Caco-2 (cell line): ENCODE results near the gene BLOC1S4. TPM values are rescaled to one million over a fixed set of nuclear protein-coding genes. Genes with fewer than 3 reads are reported as not detected.

Experiments
- BruUV-seq: library from RNA; stranded (reverse); fragments of 400-500 nt; replicated peaks from 2 replicates; lab custom pipeline; 2021; lab: Mats Ljungman, UMichigan
- CTCF ChIA-PET: fragments of 300-600 bp; sonication (Branson Sonifier 250); formaldehyde crosslinking; loops from one replicate; lab custom pipeline; 2022; ENCODE audit warnings: antibody characterized with exemption; lab: Charles Lee
- POLR2A ChIA-PET: fragments of 300-600 bp; sonication (Branson Sonifier 250); formaldehyde crosslinking; loops from one replicate; lab custom pipeline; 2022; ENCODE audit warnings: antibody characterized with exemption; lab: Charles Lee
- DNase-seq, 2 experiments: peaks; one replicate each; pipeline versions ENCODE4 v3.0.0 to v3.0.0-alpha.2; 2020 to 2022
- H3K27me3 ChIP-seq: replicated peaks from 2 replicates; pipeline ENCODE4 v1.6.0; 2011; ENCODE audit warnings: low read length; ENCODE audit not compliant: control insufficient read depth, insufficient read depth
- H3K36me3 ChIP-seq: 2 replicates; pipeline ENCODE4 v1.5.1; 2011; ENCODE audit warnings: low read length; ENCODE audit not compliant: control insufficient read depth, insufficient read depth
- H3K4me1 ChIP-seq: fragments of 250-450 bp; sonication (Bioruptor Pico); 2 replicates; pipeline ENCODE4 v1.5.1; 2020; ENCODE audit warnings: mild to moderate bottlenecking
- H3K4me3 ChIP-seq: 2 replicates; pipeline ENCODE4 v1.5.1; 2011; ENCODE audit warnings: low read depth, mild to moderate bottlenecking, control low read depth, low read length
- H3K9me3 ChIP-seq: fragments of 250-450 bp; sonication (Bioruptor Pico); 2 replicates; pipeline ENCODE4 v1.5.1; 2020; ENCODE audit warnings: mild to moderate bottlenecking, moderate library complexity
- H3K27ac Mint-ChIP-seq: one replicate; pipeline ENCODE4 v1.8.0; 2022; ENCODE audit warnings: mixed read lengths; ENCODE audit not compliant: unreplicated experiment
- H3K27me3 Mint-ChIP-seq: one replicate; pipeline ENCODE4 v1.8.0; 2022; ENCODE audit warnings: mixed read lengths; ENCODE audit not compliant: insufficient read depth, unreplicated experiment
- H3K36me3 Mint-ChIP-seq: one replicate; pipeline ENCODE4 v1.8.0; 2022; ENCODE audit warnings: mild to moderate bottlenecking, mixed read lengths; ENCODE audit not compliant: insufficient read depth, unreplicated experiment
- H3K4me1 Mint-ChIP-seq: one replicate; pipeline ENCODE4 v1.8.0; 2022; ENCODE audit warnings: low read depth, mixed read lengths; ENCODE audit not compliant: unreplicated experiment
- H3K4me3 Mint-ChIP-seq: one replicate; pipeline ENCODE4 v1.8.0; 2022; ENCODE audit warnings: mild to moderate bottlenecking, moderate library complexity, mixed read lengths; ENCODE audit not compliant: unreplicated experiment
- H3K9me3 Mint-ChIP-seq: one replicate; pipeline ENCODE4 v1.8.0; 2022; ENCODE audit warnings: mixed read lengths; ENCODE audit not compliant: unreplicated experiment
- intact Hi-C: fragments of 100-400 bp; cut with micrococcal nuclease; formaldehyde crosslinking; loops from one replicate; pipeline ENCODE4 v1.10.0; 2022; ENCODE audit not compliant: unreplicated experiment
- total RNA-seq: library from RNA; stranded (reverse); gene quantifications from 2 replicates; pipeline ENCODE4 v1.2.3, GENCODE V29; 2022
- TF ChIP-seq, protein P1 (sequence below), 2 experiments: fragments of 200-600 bp in 1 of 2; IDR thresholded peaks; 1 replicate in 1 of 2; 2 replicates in 1 of 2; pipeline versions ENCODE4 v1.5.1 to v1.8.0; 2011 to 2022; ENCODE audit warnings: antibody characterized with exemption in 1 of 2, control low read depth in 1 of 2, inconsistent platforms in 1 of 2, low read depth in 1 of 2, low read length in 1 of 2, mild to moderate bottlenecking in 1 of 2, moderate library complexity in 1 of 2; ENCODE audit not compliant: insufficient read depth in 1 of 2, severe bottlenecking in 1 of 2, unreplicated experiment in 1 of 2

BLOC1S4 gene
- total RNA-seq, 1 experiment from 2014 or later, result 17.2 TPM

DNA sequence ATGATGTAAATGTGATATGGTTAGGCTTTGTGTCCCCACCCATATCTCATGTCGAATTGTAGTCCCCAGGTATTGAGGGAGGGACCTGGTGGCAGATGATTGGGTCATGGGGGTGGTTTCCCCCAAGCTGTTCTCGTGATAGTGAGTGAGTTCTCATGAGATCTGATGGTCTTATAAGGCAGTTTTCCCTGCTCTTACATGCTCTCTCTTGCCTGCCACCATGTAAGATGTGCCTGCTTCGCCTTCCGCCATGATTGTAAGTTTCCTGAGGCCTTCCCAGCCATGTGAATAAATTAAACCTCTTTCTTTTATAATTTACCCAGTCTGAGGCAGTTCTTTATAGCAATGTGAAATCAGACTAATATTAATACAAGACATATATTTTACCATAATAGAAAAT is 23.9 kb downstream of the BLOC1S4 start:
- no peaks in the 10 kb centered on the region for H3K27me3 ChIP-seq

DNA sequence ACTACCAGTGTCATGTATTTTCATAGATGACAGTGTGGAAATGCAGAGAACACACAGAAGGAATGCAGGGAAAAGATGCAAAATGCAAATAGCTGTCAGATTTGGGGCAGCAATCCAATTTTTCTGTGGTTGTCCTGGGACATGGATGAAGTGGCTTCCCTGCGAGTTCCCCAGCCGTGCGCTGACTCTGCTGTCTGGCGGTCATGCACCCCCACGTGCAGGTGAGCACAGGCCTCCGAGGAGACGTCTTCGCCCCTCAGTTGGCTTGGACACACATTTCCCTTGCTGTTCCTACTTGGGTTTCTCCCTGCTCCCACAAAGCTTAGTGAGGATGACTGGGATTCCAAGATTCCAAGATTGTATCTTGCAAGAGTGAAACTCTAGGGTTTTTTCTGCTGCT is 24.4 kb downstream of the BLOC1S4 start:
- TF ChIP-seq, protein P1, sequence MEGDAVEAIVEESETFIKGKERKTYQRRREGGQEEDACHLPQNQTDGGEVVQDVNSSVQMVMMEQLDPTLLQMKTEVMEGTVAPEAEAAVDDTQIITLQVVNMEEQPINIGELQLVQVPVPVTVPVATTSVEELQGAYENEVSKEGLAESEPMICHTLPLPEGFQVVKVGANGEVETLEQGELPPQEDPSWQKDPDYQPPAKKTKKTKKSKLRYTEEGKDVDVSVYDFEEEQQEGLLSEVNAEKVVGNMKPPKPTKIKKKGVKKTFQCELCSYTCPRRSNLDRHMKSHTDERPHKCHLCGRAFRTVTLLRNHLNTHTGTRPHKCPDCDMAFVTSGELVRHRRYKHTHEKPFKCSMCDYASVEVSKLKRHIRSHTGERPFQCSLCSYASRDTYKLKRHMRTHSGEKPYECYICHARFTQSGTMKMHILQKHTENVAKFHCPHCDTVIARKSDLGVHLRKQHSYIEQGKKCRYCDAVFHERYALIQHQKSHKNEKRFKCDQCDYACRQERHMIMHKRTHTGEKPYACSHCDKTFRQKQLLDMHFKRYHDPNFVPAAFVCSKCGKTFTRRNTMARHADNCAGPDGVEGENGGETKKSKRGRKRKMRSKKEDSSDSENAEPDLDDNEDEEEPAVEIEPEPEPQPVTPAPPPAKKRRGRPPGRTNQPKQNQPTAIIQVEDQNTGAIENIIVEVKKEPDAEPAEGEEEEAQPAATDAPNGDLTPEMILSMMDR (IDR thresholded peaks at IDR 0.05; ENCODE audit: insufficient read depth in 1 of 2, low read depth in 1 of 2, low read length in 1 of 2, severe bottlenecking in 1 of 2, unreplicated experiment in 1 of 2), result no peak
- Histone ChIP-seq H3K27me3 (no peaks in the 10 kb centered on the region), H3K36me3 (no peaks in the 10 kb centered on the region), H3K9me3 (0 out of 2 replicates have a peak, but pooled peaks cover 5% of the 10 kb centered on the region), H3K4me1 (no peaks in the 10 kb centered on the region), H3K4me3 (no peak overlapping the region)
- Mint-ChIP-seq H3K27ac (no peak overlapping the region), H3K27me3 (no peaks in the 10 kb centered on the region), H3K36me3 (no peaks in the 10 kb centered on the region), H3K9me3 (peaks cover 10% of the 10 kb centered on the region), H3K4me1 (no peaks in the 10 kb centered on the region), H3K4me3 (no peak overlapping the region)
- intact Hi-C loops, result no loop called here
- no TSS peak for BruUV-seq
- DNase-seq, result no peak
- ChIA-PET CTCF (no interaction called here), POLR2A (no interaction called here)

More for the DNA sequence above, 23.9 kb downstream of the BLOC1S4 start:
- no peak overlapping the region for H3K4me3 Mint-ChIP-seq
- H3K4me1 Mint-ChIP-seq, result no peaks in the 10 kb centered on the region
- no peaks in the 10 kb centered on the region for H3K27me3 Mint-ChIP-seq
- ChIA-PET CTCF (no interaction called here), POLR2A (no interaction called here)
- TF ChIP-seq, protein P1 (IDR thresholded peaks at IDR 0.05; ENCODE audit: insufficient read depth in 1 of 2, low read depth in 1 of 2, low read length in 1 of 2, severe bottlenecking in 1 of 2, unreplicated experiment in 1 of 2), result no peak
- no peaks in the 10 kb centered on the region for H3K36me3 Mint-ChIP-seq
- no peak overlapping the region for H3K4me3 ChIP-seq
- no peaks in the 10 kb centered on the region for H3K4me1 ChIP-seq
- H3K9me3 ChIP-seq, result 0 out of 2 replicates have a peak, but pooled peaks cover 5% of the 10 kb centered on the region
- intact Hi-C loops, result no loop called here
- no peak for DNase-seq
- peaks cover 10% of the 10 kb centered on the region for H3K9me3 Mint-ChIP-seq
- BruUV-seq, result no TSS peak
- H3K36me3 ChIP-seq, result no peaks in the 10 kb centered on the region
- no peak overlapping the region for H3K27ac Mint-ChIP-seq

DNA sequence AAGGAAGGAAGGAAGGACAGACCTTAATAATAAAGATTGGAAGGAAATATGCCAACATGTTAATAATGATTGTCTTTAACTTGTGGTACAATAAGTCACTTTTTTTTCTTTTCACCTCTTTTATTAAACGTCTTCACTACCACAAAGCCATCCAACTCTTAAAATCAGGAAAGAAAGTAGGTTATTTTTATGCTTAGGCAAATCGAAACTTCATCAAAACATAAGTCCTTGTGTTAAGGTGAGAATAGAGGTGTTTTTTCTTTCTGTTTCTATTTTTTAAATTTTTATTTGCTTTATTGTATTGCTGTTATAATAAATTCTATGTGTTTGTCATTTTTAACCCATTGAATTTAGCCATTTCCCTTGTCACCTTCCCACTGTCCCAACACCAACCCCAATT is 26.5 kb downstream of the BLOC1S4 start:
- no peaks in the 10 kb centered on the region for H3K27me3 ChIP-seq
- H3K4me3 ChIP-seq, result no peak overlapping the region
- Mint-ChIP-seq H3K4me1 (peaks cover 4% of the 10 kb centered on the region), H3K27me3 (no peaks in the 10 kb centered on the region), H3K9me3 (peaks cover 10% of the 10 kb centered on the region), H3K36me3 (no peaks in the 10 kb centered on the region), H3K4me3 (no peak overlapping the region), H3K27ac (no peak overlapping the region)
- H3K4me1 ChIP-seq, result no peaks in the 10 kb centered on the region
- DNase-seq, result no peak
- TF ChIP-seq, protein P1 (IDR thresholded peaks at IDR 0.05; ENCODE audit: insufficient read depth in 1 of 2, low read depth in 1 of 2, low read length in 1 of 2, severe bottlenecking in 1 of 2, unreplicated experiment in 1 of 2), result no peak
- H3K9me3 ChIP-seq, result 0 out of 2 replicates have a peak, but pooled peaks cover 5% of the 10 kb centered on the region
- POLR2A ChIA-PET, result no interaction called here
- H3K36me3 ChIP-seq, result no peaks in the 10 kb centered on the region
- no TSS peak for BruUV-seq
- intact Hi-C loops, result no loop called here
- CTCF ChIA-PET, result no interaction called here
